BE2C (cell line): Measurements from ENCODE around the gene CTTNBP2.

ENCODE experiments used
- DNase-seq: peaks from one replicate; pipeline ENCODE4 v3.0.0-alpha.2; 2020
- H3K27me3 ChIP-seq: fragments of 250-450 bp; sonication (Bioruptor Pico); 2 replicates; pipeline ENCODE4 v1.5.1; 2020; ENCODE audit warnings: mild to moderate bottlenecking
- H3K36me3 ChIP-seq: fragments of 250-450 bp; sonication (Bioruptor Pico); 2 replicates; pipeline ENCODE4 v1.5.1; 2020; ENCODE audit warnings: mild to moderate bottlenecking
- H3K4me1 ChIP-seq: fragments of 250-450 bp; sonication (Bioruptor Pico); 2 replicates; pipeline ENCODE4 v1.5.1; 2020
- H3K4me3 ChIP-seq: 2 replicates; pipeline ENCODE4 v1.5.1; 2011; ENCODE audit warnings: low read depth, low read length
- H3K9me3 ChIP-seq: fragments of 250-450 bp; sonication (Bioruptor Pico); 2 replicates; pipeline ENCODE4 v1.5.1; 2020
- TF ChIP-seq, protein P1 (sequence below): IDR thresholded peaks from 2 replicates; pipeline ENCODE4 v1.5.1; 2012; ENCODE audit warnings: mild to moderate bottlenecking, low read depth, low read length

The CTTNBP2 gene

DNA sequence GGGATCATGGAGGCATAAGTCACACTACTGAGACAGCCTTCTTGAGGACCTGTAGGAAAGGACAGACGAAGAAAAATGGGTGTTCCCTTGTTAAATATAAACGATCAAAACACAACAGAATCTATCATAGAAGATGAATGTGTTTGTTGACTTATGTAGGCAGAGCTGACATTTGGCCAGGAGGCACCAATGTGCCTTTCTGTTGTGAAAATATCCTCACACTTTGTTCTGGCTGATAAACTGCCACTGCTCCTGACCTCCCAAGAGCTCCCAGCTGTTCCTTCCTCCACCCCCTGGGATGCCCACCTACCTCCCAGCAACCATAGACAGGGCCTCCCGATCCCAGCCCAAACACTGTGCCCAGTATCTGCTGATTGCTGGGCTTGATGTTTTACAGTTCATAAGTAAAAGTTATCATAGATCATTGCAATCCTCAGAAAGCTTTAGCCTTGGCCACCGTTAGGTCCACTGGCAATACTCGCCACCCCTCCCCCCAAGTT lies 116.6 kb downstream of the CTTNBP2 start:
- Histone ChIP-seq H3K36me3 (no peaks in the 10 kb centered on the region), H3K9me3 (no peaks in the 10 kb centered on the region), H3K27me3 (no peaks in the 10 kb centered on the region), H3K4me3 (no peak overlapping the region), H3K4me1 (no peaks in the 10 kb centered on the region)
- TF ChIP-seq, protein P1, sequence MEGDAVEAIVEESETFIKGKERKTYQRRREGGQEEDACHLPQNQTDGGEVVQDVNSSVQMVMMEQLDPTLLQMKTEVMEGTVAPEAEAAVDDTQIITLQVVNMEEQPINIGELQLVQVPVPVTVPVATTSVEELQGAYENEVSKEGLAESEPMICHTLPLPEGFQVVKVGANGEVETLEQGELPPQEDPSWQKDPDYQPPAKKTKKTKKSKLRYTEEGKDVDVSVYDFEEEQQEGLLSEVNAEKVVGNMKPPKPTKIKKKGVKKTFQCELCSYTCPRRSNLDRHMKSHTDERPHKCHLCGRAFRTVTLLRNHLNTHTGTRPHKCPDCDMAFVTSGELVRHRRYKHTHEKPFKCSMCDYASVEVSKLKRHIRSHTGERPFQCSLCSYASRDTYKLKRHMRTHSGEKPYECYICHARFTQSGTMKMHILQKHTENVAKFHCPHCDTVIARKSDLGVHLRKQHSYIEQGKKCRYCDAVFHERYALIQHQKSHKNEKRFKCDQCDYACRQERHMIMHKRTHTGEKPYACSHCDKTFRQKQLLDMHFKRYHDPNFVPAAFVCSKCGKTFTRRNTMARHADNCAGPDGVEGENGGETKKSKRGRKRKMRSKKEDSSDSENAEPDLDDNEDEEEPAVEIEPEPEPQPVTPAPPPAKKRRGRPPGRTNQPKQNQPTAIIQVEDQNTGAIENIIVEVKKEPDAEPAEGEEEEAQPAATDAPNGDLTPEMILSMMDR, result no peak
- DNase-seq, result no peak

DNA sequence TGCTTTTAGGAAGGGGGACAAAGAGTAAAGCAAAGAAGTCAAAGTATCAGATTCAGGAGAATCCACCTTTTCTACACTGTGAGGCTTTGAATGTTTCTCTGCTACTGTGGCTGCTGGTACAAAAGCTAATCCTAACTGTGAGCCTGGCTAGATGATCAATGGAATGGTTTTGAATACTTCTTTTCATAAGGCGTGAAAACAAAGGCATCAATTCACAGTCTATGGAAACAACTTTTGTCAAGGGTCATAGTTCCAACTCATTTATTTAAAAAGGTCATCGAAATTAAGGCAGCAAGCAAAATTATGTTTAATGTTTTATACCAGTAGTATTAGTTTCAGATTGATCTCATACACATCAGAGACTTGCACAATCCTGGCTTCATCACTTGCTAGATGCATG lies 118.1 kb downstream of the CTTNBP2 start:
- H3K36me3 ChIP-seq, result no peaks in the 10 kb centered on the region
- TF ChIP-seq, protein P1, result no peak
- no peaks in the 10 kb centered on the region for H3K4me1 ChIP-seq
- no peak for DNase-seq
- H3K9me3 ChIP-seq, result no peaks in the 10 kb centered on the region
- no peaks in the 10 kb centered on the region for H3K27me3 ChIP-seq
- H3K4me3 ChIP-seq, result no peak overlapping the region

DNA sequence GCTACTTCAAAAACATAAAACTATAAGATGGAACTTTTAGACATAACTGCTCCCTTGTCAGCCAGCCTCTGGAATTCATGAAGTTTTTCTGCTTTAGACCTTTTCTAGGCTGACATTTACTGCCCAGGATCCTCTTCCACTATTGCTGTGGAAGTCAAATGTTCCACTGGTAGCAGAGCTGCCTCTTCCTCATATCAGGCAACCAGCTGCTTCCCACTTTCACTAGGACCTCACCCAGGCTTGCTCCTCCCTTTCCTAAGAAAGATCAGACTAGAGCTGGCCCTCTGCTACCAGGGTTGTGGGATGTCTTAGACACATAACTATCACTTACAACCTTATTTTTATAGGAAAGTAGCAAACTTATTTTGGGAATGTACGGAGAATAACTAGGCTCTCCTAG lies 121.5 kb downstream of the CTTNBP2 start:
- no peak for DNase-seq
- H3K36me3 ChIP-seq, result no peaks in the 10 kb centered on the region
- no peaks in the 10 kb centered on the region for H3K27me3 ChIP-seq
- H3K4me3 ChIP-seq, result no peak overlapping the region
- no peaks in the 10 kb centered on the region for H3K9me3 ChIP-seq
- TF ChIP-seq, protein P1, result no peak
- no peaks in the 10 kb centered on the region for H3K4me1 ChIP-seq

DNA sequence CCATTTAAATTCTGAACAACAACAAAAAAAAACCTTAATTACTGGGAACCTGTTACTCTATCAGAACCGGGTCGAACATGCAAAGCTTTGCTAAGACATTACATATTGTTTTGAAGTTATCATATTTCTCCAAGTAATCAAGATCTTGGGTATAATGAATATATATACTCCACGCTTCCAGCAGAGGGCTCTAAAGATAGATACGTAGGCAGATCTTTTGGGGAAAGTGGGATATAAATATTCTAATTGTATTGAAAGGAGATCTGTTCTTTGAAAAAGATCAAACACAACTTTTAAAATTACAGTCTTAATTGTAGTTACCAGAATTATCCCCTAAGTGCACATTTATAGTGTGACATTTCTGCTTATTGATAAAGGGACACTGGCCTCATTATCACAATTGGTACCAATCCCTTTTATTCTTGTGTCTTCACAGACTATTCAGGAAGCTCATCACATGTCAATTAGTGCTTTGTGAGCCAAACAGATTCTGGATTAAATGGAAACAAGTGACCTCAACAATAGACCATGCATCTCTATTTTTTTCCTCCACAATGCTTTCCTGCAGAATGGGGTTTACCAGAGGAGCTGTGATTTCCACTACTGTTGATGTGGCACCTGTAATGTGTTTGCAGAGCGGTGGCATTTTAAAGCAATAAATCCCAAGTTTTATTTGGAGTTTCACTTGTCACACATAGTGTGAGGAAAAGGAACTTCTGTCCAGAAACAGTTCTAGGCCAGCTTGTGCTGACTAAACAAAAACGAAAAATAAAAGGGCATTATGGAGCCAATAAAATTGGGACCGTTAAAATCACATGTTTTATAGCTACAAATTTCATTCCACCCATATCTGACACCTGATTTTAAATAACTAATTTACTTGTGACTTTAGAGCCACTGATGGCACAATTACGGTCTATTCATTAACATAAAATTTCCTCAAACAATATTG lies 122.4 kb downstream of the CTTNBP2 start:
- Histone ChIP-seq H3K27me3 (no peaks in the 10 kb centered on the region; the same call in 1 of the 2 replicates), H3K9me3 (no peaks in the 10 kb centered on the region), H3K4me1 (no peaks in the 10 kb centered on the region), H3K36me3 (no peaks in the 10 kb centered on the region), H3K4me3 (no peak overlapping the region)
- no peak for DNase-seq
- TF ChIP-seq, protein P1, result peak; percentile 50

DNA sequence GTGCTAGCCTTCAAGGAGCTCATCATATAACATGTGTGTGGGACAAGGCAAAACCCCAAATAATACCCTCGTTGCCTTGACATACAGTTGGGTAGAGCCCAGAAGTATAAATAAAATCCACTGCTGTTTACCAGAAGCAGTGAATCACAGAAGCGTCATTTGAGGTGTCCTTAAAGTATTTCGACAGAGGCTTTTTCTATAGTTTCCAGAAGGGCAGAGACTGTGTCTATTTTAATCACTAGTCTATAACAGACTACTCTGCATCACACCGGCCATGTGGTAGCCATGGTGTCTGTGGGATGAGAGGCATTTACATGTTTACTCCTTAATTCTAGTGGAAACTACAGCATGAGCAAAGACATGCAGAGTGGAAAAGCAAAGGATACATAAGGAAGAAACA lies 131.3 kb downstream of the CTTNBP2 start:
- TF ChIP-seq, protein P1, result no peak
- no peaks in the 10 kb centered on the region for H3K9me3 ChIP-seq
- H3K4me3 ChIP-seq, result no peak overlapping the region
- no peak for DNase-seq
- no peaks in the 10 kb centered on the region for H3K36me3 ChIP-seq
- H3K4me1 ChIP-seq, result no peaks in the 10 kb centered on the region
- peaks cover 6% of the 10 kb centered on the region; the same call in 1 of the 2 replicates for H3K27me3 ChIP-seq

DNA sequence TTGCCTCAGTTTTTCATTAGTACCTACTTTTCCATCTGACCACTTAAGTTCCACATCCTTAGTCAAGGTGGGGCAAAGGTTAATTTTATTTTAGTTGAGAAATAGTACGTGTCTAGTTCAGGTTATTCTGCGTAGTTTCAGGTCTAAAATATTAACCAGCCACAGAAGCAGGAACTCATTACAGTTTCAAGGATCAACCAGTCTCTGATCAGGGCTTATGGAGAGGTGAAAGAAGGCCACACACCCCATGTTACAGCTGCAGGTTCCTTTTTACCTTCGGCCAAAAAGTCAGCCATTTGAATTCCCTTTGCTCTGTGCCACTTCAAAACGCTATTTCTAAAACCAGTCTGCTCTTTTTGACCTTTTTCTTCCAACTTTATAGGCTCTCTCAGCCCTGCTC lies 134.2 kb downstream of the CTTNBP2 start:
- H3K27me3 ChIP-seq, result no peaks in the 10 kb centered on the region; the same call in 1 of the 2 replicates
- no peaks in the 10 kb centered on the region for H3K9me3 ChIP-seq
- TF ChIP-seq, protein P1, result no peak
- no peak overlapping the region for H3K4me3 ChIP-seq
- no peaks in the 10 kb centered on the region for H3K36me3 ChIP-seq
- no peak for DNase-seq
- no peaks in the 10 kb centered on the region for H3K4me1 ChIP-seq
